GM19467 (cell line): ENCODE data around the gene DLL3.

Source experiments
- ATAC-seq: cut with Tn5 transposase; IDR thresholded peaks from one replicate; pipeline ENCODE4 v1.9.1; 2021; ENCODE audit warnings: mild to moderate bottlenecking, moderate library complexity; ENCODE audit not compliant: unreplicated experiment

DLL3 gene

DNA sequence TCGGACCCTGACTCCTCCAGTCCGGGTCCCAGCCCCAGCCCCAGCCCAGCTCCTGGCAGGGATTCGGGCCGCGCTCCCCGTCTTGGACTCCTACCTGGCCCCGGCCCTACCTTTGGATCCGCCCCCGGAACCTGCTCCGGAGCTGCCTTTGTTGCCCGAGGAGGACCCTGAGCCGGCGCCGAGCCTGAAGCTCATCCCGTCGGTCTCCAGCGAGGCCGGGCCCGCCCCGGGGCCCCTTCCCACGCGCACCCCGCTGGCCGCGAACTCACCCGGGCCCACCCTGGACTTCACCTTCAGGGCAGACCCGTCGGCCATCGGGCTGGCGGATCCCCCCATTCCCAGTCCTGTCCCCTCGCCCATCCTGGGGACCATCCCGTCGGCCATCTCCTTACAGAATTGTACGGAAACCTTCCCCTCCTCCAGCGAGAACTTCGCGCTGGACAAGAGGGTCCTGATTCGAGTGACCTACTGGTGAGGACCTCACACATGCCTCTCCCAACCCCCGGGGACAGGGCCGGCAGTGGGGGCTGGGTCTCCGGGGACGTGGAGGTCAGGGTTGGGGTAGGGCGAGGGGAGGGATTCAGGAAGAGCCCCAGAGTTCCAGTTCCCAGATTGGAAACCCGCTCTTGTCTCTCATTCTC lies 16.9 kb downstream of the DLL3 start:
- ATAC-seq, result no peak

DNA sequence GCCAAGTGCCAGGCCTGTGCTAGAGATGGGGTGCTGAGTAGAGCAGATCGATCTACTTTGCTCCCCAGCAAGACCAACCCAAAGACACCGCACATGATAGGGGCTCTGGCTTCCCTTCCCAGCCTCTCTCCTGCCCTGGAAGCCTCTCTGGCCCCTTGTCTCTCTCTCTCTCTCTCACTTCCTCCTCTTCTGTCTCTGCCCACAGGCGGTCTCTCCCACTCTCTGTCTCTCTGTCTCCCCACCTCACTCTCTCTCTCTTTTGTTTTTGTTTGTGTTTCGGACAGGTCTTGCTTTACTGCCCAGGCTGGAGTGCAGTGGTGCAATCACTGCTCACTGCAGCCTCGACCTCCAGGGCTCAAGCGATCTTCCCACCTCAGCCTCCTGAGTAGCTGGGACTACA lies 17.5 kb downstream of the DLL3 start:
- ATAC-seq, result no peak

GRCh38 chr19:39517432-39517831 lies 18.7 kb downstream of the DLL3 start:
- no peak for ATAC-seq

DNA sequence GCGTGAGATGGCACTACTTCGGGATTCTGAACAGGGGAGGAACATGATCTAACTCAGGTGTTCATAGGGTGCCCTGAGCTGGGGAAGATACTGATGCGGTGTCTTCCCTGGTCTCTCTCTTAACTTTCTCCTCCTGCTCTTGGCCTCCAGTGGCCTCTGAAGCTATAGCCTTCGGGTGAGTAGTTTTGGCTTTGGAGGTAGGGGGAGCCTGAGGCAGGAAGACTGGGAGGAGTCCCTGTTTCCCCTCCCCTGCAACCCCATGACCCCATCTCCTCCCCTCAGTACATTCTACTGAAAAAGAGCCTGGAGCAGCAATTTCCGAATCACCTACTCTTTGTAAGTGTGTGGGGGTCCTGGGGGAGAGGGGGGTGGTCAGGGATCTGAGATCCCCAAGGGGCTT lies 19.7 kb downstream of the DLL3 start:
- no peak for ATAC-seq

DNA sequence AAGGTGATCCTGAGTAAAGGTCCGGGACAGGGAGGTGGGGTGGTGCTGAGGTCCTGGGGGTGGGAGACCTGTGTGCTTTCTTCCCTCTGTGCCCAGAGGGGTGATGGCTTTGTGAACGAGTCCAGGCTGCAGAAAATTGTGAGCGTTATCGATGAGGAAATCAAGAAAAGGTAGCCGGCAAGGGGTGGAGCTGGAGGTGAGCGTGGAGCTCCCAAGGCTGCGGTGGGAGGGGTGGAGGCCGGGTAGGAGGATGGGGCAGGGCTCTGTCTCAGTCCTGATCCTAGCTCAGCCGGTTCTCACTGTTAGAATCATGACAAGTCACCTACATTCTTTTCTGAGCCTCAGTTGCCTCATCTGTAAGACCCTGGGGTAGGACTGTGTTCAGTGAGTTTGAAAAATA lies 20.2 kb downstream of the DLL3 start:
- no peak for ATAC-seq

- ATAC-seq, result no peak
Observed at GRCh38 chr19:39520541-39521484, 22.1 kb downstream of the DLL3 start.

GRCh38 chr19:39524495-39524894 lies 25.7 kb downstream of the DLL3 start:
- no peak for ATAC-seq

- no peak for ATAC-seq
Observed at GRCh38 chr19:39525205-39525604, 26.5 kb downstream of the DLL3 start.

DNA sequence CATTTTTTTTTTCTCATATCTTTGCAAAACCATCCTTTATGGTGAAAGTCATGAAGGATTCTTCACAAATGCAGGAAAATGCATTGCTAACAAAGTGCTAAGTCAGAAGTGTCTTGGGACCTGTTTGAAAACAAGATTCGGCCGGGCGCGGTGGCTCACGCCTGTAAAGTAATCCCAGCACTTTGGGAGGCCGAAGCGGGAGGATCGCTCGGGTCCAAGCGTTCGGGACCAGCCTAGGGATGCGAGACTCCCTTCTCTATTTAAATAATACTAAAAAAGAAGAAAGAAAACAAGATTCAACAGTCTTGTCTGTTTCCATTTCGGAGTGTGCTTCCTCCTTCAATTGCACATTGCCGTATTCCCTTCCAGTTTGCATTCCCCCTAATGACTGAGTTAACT lies 33.1 kb downstream of the DLL3 start:
- no peak for ATAC-seq

DNA sequence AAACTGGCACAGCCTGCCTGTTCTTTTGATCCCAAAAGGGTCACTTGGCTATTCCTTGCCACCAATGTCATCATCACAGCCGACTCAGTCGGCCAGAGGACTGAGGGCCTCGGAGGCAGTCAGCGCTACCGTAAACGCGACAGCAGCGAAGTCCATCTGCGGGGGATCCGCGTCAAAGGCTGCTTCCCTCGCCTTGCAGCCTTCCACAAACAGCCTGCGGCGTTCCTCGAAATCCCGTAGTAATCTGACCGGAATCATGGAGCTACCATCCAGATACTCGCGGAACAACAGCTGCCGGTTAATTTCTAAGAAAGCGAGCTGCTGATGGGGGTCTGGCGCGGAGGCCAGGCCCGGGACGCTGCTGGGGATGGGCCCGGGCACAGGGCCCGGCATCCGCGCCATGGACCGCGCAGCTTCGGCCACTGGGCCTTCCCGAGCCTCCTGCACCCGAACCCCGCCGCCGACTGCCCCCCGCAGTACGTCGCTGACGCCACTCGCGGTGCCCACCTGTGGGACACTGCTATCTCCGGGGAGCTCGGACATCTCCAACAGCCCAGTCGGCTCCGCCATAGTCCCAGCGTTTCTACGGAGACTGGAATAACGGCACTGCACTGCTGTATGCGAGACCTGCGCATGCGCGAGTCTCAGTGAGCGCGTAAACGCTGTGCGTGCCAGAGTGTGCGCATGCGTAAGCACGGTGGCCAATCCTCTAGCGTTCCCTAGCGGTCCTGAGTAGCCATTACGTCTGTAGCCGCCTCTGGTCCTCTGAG lies 33.7 kb downstream of the DLL3 start, which contains the start of gene EID2B:
Gene EID2B (minus strand): TSS at position 620 of the 770 bp plus-strand sequence. CDS start 50 bp downstream, at position 570.
- ATAC-seq, result peak; percentile 89

GRCh38 chr19:39533003-39533512 lies 34.3 kb downstream of the DLL3 start:
- no peak for ATAC-seq

DNA sequence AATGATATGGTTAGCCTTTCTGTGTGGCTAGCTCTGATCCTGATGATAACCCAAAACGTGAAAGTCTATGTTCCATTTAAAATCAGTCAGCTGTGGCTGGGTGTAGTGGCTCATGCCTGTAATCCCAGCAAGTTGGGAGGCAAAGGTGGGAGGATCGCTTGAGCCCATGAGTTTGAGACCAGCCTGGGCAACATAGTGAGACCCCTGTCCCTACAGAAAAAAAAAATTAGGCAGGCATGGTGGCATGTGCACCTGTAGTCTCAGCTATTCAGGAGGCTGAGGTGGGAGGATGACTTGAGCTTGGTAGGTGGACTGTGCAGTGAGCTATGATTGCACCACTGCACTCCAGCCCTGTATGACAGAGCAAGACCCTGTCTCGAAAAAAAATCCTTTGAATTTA lies 35.0 kb downstream of the DLL3 start:
- no peak for ATAC-seq

DNA sequence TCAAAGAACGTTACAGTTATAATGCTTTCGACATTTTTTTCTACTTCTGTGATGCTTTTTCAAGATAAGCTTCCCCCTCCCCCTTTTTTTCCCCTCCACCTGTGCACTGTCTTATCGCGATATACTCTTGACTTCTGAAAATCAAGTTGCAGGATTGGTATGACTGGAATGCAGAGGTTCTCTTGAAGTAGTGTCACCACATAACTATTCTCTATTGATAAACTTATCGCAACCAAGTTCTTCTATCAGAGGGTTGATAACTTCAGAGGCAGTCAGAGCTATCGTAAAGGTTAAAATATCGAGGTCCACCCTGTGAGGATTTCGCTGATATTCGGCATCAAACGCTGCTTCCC lies 40.4 kb downstream of the DLL3 start:
- no peak for ATAC-seq

- peak; percentile 81 for ATAC-seq
Observed at GRCh38 chr19:39539518-39540332, 41.0 kb downstream of the DLL3 start, which contains the start of gene EID2. Gene EID2, minus strand, starts transcription at chr19:39540161. Its CDS starts 82 bp downstream, at chr19:39540079.

GRCh38 chr19:39540333-39540673 lies 41.6 kb downstream of the DLL3 start:
- ATAC-seq, result no peak

- no peak for ATAC-seq
Observed at GRCh38 chr19:39542206-39542605, 43.5 kb downstream of the DLL3 start.

DNA sequence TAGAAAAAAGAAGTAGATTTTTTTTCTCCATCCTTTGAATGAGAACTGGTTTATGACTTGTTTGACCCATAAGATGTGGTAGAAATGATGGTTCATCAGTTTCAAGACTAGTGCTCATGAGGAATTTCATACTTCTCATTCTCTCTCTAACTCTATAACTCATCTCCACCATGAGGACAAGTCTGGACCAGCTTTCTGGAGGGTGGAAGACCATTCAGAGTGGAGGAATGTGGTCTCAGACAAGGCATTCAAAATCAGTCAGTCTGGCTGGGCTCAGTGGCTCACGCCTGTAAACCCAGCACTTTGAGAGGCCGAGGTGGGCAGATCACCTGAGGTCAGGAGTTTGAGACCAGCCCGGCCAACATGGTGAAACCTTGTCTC lies 44.7 kb downstream of the DLL3 start:
- no peak for ATAC-seq

GRCh38 chr19:39544226-39544903 lies 45.6 kb downstream of the DLL3 start:
- ATAC-seq, result no peak

DNA sequence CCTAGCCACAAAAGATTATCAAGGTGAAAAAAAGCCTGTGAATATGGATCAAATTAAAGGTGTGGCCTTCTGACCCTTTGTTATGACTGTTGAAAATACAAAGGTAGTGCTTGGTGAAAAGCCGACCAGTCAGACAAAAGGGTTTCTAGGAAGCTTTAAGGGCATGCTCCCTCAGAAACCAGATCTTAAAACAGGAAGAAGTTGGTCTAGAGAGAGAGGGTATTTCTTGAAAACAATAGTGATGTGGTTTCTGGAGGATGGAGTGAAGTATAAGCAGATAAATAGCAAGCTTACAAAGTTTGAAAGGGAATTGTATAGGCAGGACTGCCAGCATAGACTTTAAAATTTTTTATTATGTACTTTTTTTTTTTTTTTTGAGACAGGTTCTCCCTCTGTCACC lies 46.2 kb downstream of the DLL3 start:
- no peak for ATAC-seq

DNA sequence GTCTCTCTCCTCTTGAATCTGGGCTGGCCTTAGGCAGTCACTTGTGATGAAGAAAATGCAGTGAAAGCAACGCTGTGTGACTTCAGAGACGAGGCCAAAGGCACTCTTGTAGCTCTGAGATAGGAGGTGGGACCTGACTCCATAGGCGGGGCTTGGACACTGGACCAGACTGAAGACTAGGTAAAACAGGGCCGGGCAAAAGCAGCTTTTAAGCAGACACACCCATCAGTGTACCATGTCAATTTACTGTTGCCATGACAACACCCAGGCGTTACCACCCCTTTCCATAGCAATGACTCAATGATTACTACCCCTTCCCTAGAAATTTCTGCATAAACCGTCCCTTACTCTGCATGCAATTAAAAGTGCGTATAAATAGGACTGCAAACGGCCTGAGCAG lies 47.9 kb downstream of the DLL3 start:
- no peak for ATAC-seq
